Smooth muscle cell (in vitro differentiated cells): ENCODE data around the gene DSC1. TPM values are rescaled to one million over a fixed set of nuclear protein-coding genes. Genes with fewer than 3 reads are reported as not detected.

ENCODE experiments used
- DNase-seq: peaks from one replicate; lab custom pipeline; 2025; ENCODE audit not compliant: unreplicated experiment; lab: John Stamatoyannopoulos, UW
- H2AFZ ChIP-seq: fragments of 200-600 bp; sonication (generic); 2 replicates; pipeline ENCODE4 v1.6.0; 2016; ENCODE audit warnings: antibody characterized with exemption, low read depth, mild to moderate bottlenecking
- H3F3A ChIP-seq: fragments of 200-600 bp; sonication (generic); 2 replicates; pipeline ENCODE4 v1.6.0; 2017; ENCODE audit warnings: antibody characterized with exemption, low read depth
- H3K27ac ChIP-seq: fragments of 200-600 bp; sonication (generic); 2 replicates; pipeline ENCODE4 v1.5.1; 2016; ENCODE audit warnings: low read depth, mild to moderate bottlenecking
- H3K27me3 ChIP-seq: fragments of 200-600 bp; sonication (generic); 2 replicates; pipeline ENCODE4 v1.6.1; 2016; ENCODE audit warnings: low read depth, mild to moderate bottlenecking
- H3K36me3 ChIP-seq: fragments of 200-600 bp; sonication (generic); 2 replicates; pipeline ENCODE4 v1.5.1; 2016; ENCODE audit warnings: low read depth
- H3K4me1 ChIP-seq: fragments of 200-600 bp; sonication (generic); 2 replicates; pipeline ENCODE4 v1.5.1; 2016; ENCODE audit warnings: low read depth
- H3K4me2 ChIP-seq: fragments of 200-600 bp; sonication (generic); 2 replicates; pipeline ENCODE4 v1.6.0; 2016; ENCODE audit warnings: mild to moderate bottlenecking
- H3K4me3 ChIP-seq: fragments of 200-600 bp; sonication (generic); 2 replicates; pipeline ENCODE4 v1.5.1; 2016; ENCODE audit warnings: mild to moderate bottlenecking
- H3K79me2 ChIP-seq: fragments of 200-600 bp; sonication (generic); 2 replicates; pipeline ENCODE4 v1.6.0; 2016; ENCODE audit warnings: low read depth, mild to moderate bottlenecking
- H3K9ac ChIP-seq: fragments of 200-600 bp; sonication (generic); 2 replicates; pipeline ENCODE4 v1.6.0; 2016; ENCODE audit warnings: low read depth
- H3K9me3 ChIP-seq: fragments of 200-600 bp; sonication (generic); replicated peaks from 2 replicates; pipeline ENCODE4 v1.5.1; 2016; ENCODE audit warnings: low read depth
- H4K20me1 ChIP-seq: fragments of 200-600 bp; sonication (generic); 2 replicates; pipeline ENCODE4 v1.6.0; 2016; ENCODE audit warnings: low read depth
- CTCF ChIP-seq: fragments of 200-600 bp; sonication (generic); IDR thresholded peaks from 2 replicates; pipeline ENCODE4 v1.5.1; 2017; ENCODE audit warnings: borderline replicate concordance, mild to moderate bottlenecking, antibody characterized with exemption; ENCODE audit not compliant: insufficient read depth, poor library complexity, severe bottlenecking
- WGBS: methylation state at CpG from one replicate; pipeline ENCODE4 v1.1.7; 2016; ENCODE audit warnings: low lambda C conversion rate; 5-methylcytosine and 5-hydroxymethylcytosine counted together
- polyA plus RNA-seq: library from polyadenylated mRNA; unstranded; fragments of >200 nt; fragmentation: Nextera tagmentation; extraction: Ambion mirVana; gene quantifications from 2 replicates; pipeline ENCODE4 v1.2.1, GENCODE V29; 2016
- total RNA-seq: library from RNA; depleted of rRNA; stranded (reverse); fragments of >200 nt; gene quantifications from 2 replicates; pipeline ENCODE4 v1.2.3, GENCODE V29; 2014

Gene DSC1
- total and polyA plus RNA-seq, 2 experiments from 2014 or later, result 5.0 to 54.7 TPM

GRCh38 chr18:31088532-31088931, 74.1 kb downstream of the DSC1 start:
- TF ChIP-seq CTCF, result no peak
- Histone ChIP-seq H3K27me3 (no peaks in the 10 kb centered on the region), H3K9ac (no peak overlapping the region), H3K9me3 (no peaks in the 10 kb centered on the region), H4K20me1 (peaks cover 3% of the 10 kb centered on the region), H3K4me1 (no peaks in the 10 kb centered on the region), H3K27ac (no peak overlapping the region), H3K36me3 (peaks cover 19% of the 10 kb centered on the region), H2AFZ (no peak overlapping the region), H3K4me2 (no peak overlapping the region), H3K79me2 (peaks cover 24% of the 10 kb centered on the region), H3F3A (no peaks in the 10 kb centered on the region), H3K4me3 (no peak overlapping the region)
- WGBS, result 96% methylated on average over 3 of the region's 3 CpGs
- DNase-seq, result no peak

- H3K4me3 ChIP-seq, result no peak overlapping the region
- TF ChIP-seq CTCF, result no peak
- H3K36me3 ChIP-seq, result peaks cover 16% of the 10 kb centered on the region
- H3K9me3 ChIP-seq, result no peaks in the 10 kb centered on the region
- WGBS, result 96% methylated on average over 3 of the region's 3 CpGs
- H3K27ac ChIP-seq, result no peak overlapping the region
- DNase-seq, result no peak
- no peak overlapping the region for H3K4me2 ChIP-seq
- H2AFZ ChIP-seq, result no peak overlapping the region
- H4K20me1 ChIP-seq, result no peaks in the 10 kb centered on the region
- H3K9ac ChIP-seq, result no peak overlapping the region
- no peaks in the 10 kb centered on the region for H3F3A ChIP-seq
- H3K79me2 ChIP-seq, result peaks cover 5% of the 10 kb centered on the region
- H3K4me1 ChIP-seq, result no peaks in the 10 kb centered on the region
- no peaks in the 10 kb centered on the region for H3K27me3 ChIP-seq
Measured at GRCh38 chr18:31079973-31080372, 82.7 kb downstream of the DSC1 start.

Other genes starting within 250 kb of the DSC1 start
- 36.7 and 43.7 TPM in 2 replicates for gene DSC3, start 120.1 kb downstream of the DSC1 start, total RNA-seq
- 3.3 and 9.7 TPM in 2 replicates for gene DSC3, start 120.1 kb downstream of the DSC1 start, polyA plus RNA-seq
- 78.8 and 80.9 TPM in 2 replicates for gene DSC2, start 60.4 kb downstream of the DSC1 start, total RNA-seq
- 15.6 and 36.1 TPM in 2 replicates for gene DSC2, start 60.4 kb downstream of the DSC1 start, polyA plus RNA-seq
- 65.5 and 73.8 TPM in 2 replicates for gene DSG1, start 155.3 kb upstream of the DSC1 start, total RNA-seq
- 3.4 and 5.0 TPM in 2 replicates for gene DSG1, start 155.3 kb upstream of the DSC1 start, polyA plus RNA-seq
- 0.27 and 0.94 TPM in 2 replicates for gene DSG4, start 213.9 kb upstream of the DSC1 start, total RNA-seq
- not detected in 2 replicates for gene DSG4, start 213.9 kb upstream of the DSC1 start, polyA plus RNA-seq